PC-3 (cell line): ENCODE results near the gene OR1D5.

Experiments used
- EZH2 ChIP-seq: fragments of 300-600 bp; sonication (generic); IDR thresholded peaks from one replicate; pipeline ENCODE4 v1.6.1; 2017; ENCODE audit warnings: antibody characterized with exemption, mild to moderate bottlenecking, low read length; ENCODE audit not compliant: unreplicated experiment
- TF ChIP-seq, protein P1 (sequence below): fragments of 300-600 bp; sonication (generic); conservative IDR thresholded peaks from 2 replicates; pipeline ENCODE4 v1.5.1; 2017; ENCODE audit warnings: antibody characterized with exemption, low read depth, mild to moderate bottlenecking, low read length

DNA sequence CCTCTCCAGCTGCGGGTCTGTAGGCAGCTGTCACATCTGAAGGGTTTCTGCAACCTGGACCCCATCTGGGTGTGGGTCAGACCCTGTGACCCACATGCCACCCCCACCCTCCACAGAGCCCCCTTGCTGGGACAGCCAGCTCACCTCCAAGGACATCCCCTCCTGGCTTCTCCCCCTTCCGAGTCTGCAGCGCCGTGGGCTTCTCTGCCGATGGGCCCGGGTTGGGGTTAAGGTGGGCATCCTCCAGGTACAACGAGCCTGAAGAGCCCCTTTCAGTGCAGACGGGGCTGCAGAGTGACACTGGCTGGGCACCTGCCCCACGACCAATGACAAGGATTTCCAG is 28.9 kb downstream of the OR1D5 start:
- TF ChIP-seq, protein P1, sequence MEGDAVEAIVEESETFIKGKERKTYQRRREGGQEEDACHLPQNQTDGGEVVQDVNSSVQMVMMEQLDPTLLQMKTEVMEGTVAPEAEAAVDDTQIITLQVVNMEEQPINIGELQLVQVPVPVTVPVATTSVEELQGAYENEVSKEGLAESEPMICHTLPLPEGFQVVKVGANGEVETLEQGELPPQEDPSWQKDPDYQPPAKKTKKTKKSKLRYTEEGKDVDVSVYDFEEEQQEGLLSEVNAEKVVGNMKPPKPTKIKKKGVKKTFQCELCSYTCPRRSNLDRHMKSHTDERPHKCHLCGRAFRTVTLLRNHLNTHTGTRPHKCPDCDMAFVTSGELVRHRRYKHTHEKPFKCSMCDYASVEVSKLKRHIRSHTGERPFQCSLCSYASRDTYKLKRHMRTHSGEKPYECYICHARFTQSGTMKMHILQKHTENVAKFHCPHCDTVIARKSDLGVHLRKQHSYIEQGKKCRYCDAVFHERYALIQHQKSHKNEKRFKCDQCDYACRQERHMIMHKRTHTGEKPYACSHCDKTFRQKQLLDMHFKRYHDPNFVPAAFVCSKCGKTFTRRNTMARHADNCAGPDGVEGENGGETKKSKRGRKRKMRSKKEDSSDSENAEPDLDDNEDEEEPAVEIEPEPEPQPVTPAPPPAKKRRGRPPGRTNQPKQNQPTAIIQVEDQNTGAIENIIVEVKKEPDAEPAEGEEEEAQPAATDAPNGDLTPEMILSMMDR, result no peak
- no peak for TF ChIP-seq EZH2
